ENCODE results near the gene OCA2.

Gene OCA2

GRCh38 chr15:27872355-27872754 is 226.8 kb downstream of the OCA2 start:
- no peak for DNase-seq (ENCODE audit: low read depth in 1 of 2, low spot score in 1 of 2)
- no peak for TF ChIP-seq GABPA (IDR thresholded peaks at IDR 0.05; ENCODE audit: low read depth)
- no peak for TF ChIP-seq CTCF (IDR thresholded peaks at IDR 0.05; ENCODE audit: insufficient read depth, low read length)
- TF ChIP-seq REST (IDR thresholded peaks at IDR 0.05; ENCODE audit: insufficient replicate concordance, low read depth): no peak

GRCh38 chr15:27871902-27872260 is 227.2 kb downstream of the OCA2 start:
- H3K27me3 ChIP-seq (ENCODE audit: insufficient read depth, poor library complexity, severe bottlenecking): no peaks in the 10 kb centered on the region
- no peak overlapping the region for H3K27ac ChIP-seq (replicated peaks)
- no peak overlapping the region for H3K4me3 ChIP-seq (replicated peaks; ENCODE audit: insufficient read depth, low read length)
- TF ChIP-seq REST (IDR thresholded peaks at IDR 0.05; ENCODE audit: insufficient replicate concordance, low read depth) (no peak), SPI1 (IDR thresholded peaks at IDR 0.05; ENCODE audit: borderline replicate concordance, low read depth) (no peak), POLR2AphosphoS5 (IDR thresholded peaks at IDR 0.05; ENCODE audit: low read depth) (no peak), CTCF (IDR thresholded peaks at IDR 0.05; ENCODE audit: insufficient read depth, low read length) (no peak), GABPA (IDR thresholded peaks at IDR 0.05; ENCODE audit: low read depth) (no peak)
- no peak for DNase-seq (ENCODE audit: low read depth in 1 of 2, low spot score in 1 of 2)

More at GRCh38 chr15:27872355-27872754, 226.8 kb downstream of the OCA2 start:
- no peak overlapping the region for H3K27ac ChIP-seq (replicated peaks)
- no peaks in the 10 kb centered on the region for H3K27me3 ChIP-seq (ENCODE audit: insufficient read depth, poor library complexity, severe bottlenecking)
- no peak overlapping the region for H3K4me3 ChIP-seq (replicated peaks; ENCODE audit: insufficient read depth, low read length)

- DNase-seq (ENCODE audit: low read depth in 1 of 2, low spot score in 1 of 2): no peak
- Histone ChIP-seq H3K27me3 (ENCODE audit: insufficient read depth, poor library complexity, severe bottlenecking) (no peaks in the 10 kb centered on the region), H3K4me3 (replicated peaks; ENCODE audit: insufficient read depth, low read length) (no peak overlapping the region), H3K27ac (replicated peaks) (no peak overlapping the region)
- TF ChIP-seq CTCF (IDR thresholded peaks at IDR 0.05; ENCODE audit: insufficient read depth, low read length) (no peak), SPI1 (IDR thresholded peaks at IDR 0.05; ENCODE audit: borderline replicate concordance, low read depth) (no peak), POLR2AphosphoS5 (IDR thresholded peaks at IDR 0.05; ENCODE audit: low read depth) (no peak), REST (IDR thresholded peaks at IDR 0.05; ENCODE audit: insufficient replicate concordance, low read depth) (no peak), GABPA (IDR thresholded peaks at IDR 0.05; ENCODE audit: low read depth) (no peak)
Measured at GRCh38 chr15:27871078-27871901, 227.8 kb downstream of the OCA2 start.

Data from HL-60 (cell line).